Mesendoderm (in vitro differentiated cells): Measurements from ENCODE around the gene NME9.

Experiments used
- DNase-seq: peaks from one replicate; pipeline ENCODE4 v3.0.0; 2013
- H2AK5ac ChIP-seq: 2 replicates; pipeline ENCODE4 v1.6.1; 2013; ENCODE audit warnings: low read length, inconsistent platforms
- H2BK120ac ChIP-seq: 2 replicates; pipeline ENCODE4 v1.6.1; 2013; ENCODE audit warnings: low read depth, mild to moderate bottlenecking, low read length, moderate library complexity, mixed read lengths
- H2BK15ac ChIP-seq: replicated peaks from 2 replicates; pipeline ENCODE4 v1.6.1; 2013; ENCODE audit warnings: low read depth, mild to moderate bottlenecking, moderate library complexity
- H2BK5ac ChIP-seq: 2 replicates; pipeline ENCODE4 v1.6.1; 2013; ENCODE audit warnings: low read length, inconsistent platforms
- H3K18ac ChIP-seq: 2 replicates; pipeline ENCODE4 v1.6.1; 2013; ENCODE audit warnings: mild to moderate bottlenecking, low read length, mixed read lengths
- H3K23ac ChIP-seq: one replicate; pipeline ENCODE4 v1.6.1; 2013; ENCODE audit warnings: low read length
- H3K27ac ChIP-seq: 2 replicates; pipeline ENCODE4 v1.5.1; 2013; ENCODE audit warnings: low read depth, mild to moderate bottlenecking, inconsistent platforms, low read length, moderate library complexity
- H3K27me3 ChIP-seq: 2 replicates; pipeline ENCODE4 v1.6.1; 2013; ENCODE audit warnings: low read length, control low read depth, mild to moderate bottlenecking, inconsistent platforms; ENCODE audit not compliant: insufficient read depth, poor library complexity
- H3K36me3 ChIP-seq: 2 replicates; pipeline ENCODE4 v1.6.1; 2013; ENCODE audit warnings: low read length, inconsistent platforms; ENCODE audit not compliant: control insufficient read depth, insufficient read depth
- H3K4ac ChIP-seq: one replicate; pipeline ENCODE4 v1.6.1; 2013; ENCODE audit warnings: low read depth, mild to moderate bottlenecking, low read length, moderate library complexity
- H3K4me1 ChIP-seq: 2 replicates; pipeline ENCODE4 v1.6.1; 2013; ENCODE audit warnings: low read depth, low read length, inconsistent platforms; ENCODE audit not compliant: control insufficient read depth
- H3K4me2 ChIP-seq: 2 replicates; pipeline ENCODE4 v1.6.1; 2013; ENCODE audit warnings: low read length
- H3K4me3 ChIP-seq: 2 replicates; pipeline ENCODE4 v1.5.1; 2013; ENCODE audit warnings: mild to moderate bottlenecking, low read length
- H3K56ac ChIP-seq: one replicate; pipeline ENCODE4 v1.6.1; 2013; ENCODE audit warnings: low read length
- H3K79me1 ChIP-seq: 2 replicates; pipeline ENCODE4 v1.6.1; 2013; ENCODE audit warnings: low read length, inconsistent platforms
- H3K79me2 ChIP-seq: 2 replicates; pipeline ENCODE4 v1.6.1; 2013; ENCODE audit warnings: mild to moderate bottlenecking, low read length; ENCODE audit not compliant: control insufficient read depth, insufficient read depth
- H3K9ac ChIP-seq: 2 replicates; pipeline ENCODE4 v1.6.1; 2013; ENCODE audit warnings: low read length, inconsistent platforms
- H4K5ac ChIP-seq: one replicate; pipeline ENCODE4 v1.6.1; 2013; ENCODE audit warnings: low read length
- H4K8ac ChIP-seq: one replicate; pipeline ENCODE4 v1.6.1; 2013; ENCODE audit warnings: low read depth, mild to moderate bottlenecking, control low read depth, low read length, moderate library complexity
- WGBS: extraction: QIAGEN DNeasy Blood & Tissue Kit; methylation state at CpG from one replicate; pipeline ENCODE4 v1.1.7; 2013; ENCODE audit warnings: low lambda C conversion rate, missing lambda C conversion rate; ENCODE audit not compliant: insufficient coverage; ENCODE audit errors: extremely low coverage; 5-methylcytosine and 5-hydroxymethylcytosine counted together

Gene NME9

GRCh38 chr3:138366006-138366759, 36.5 kb upstream of the NME9 start:
- Histone ChIP-seq H4K5ac (no peak overlapping the region), H2BK15ac (no peak overlapping the region), H3K9ac (no peak overlapping the region), H2AK5ac (no peak overlapping the region), H3K56ac (no peak overlapping the region), H3K27me3 (no peaks in the 10 kb centered on the region), H3K4me3 (no peak overlapping the region), H3K4me1 (no peaks in the 10 kb centered on the region), H3K23ac (no peak overlapping the region), H3K36me3 (no peaks in the 10 kb centered on the region), H3K4me2 (no peak overlapping the region), H3K79me2 (no peaks in the 10 kb centered on the region), H2BK5ac (no peak overlapping the region), H3K4ac (no peak overlapping the region), H3K79me1 (no peaks in the 10 kb centered on the region), H4K8ac (no peak overlapping the region), H3K18ac (no peak overlapping the region), H3K27ac (no peak overlapping the region), H2BK120ac (no peak overlapping the region)
- DNase-seq = no peak
- WGBS = no CpG with 5 or more reads among the region's 8 CpGs

DNA sequence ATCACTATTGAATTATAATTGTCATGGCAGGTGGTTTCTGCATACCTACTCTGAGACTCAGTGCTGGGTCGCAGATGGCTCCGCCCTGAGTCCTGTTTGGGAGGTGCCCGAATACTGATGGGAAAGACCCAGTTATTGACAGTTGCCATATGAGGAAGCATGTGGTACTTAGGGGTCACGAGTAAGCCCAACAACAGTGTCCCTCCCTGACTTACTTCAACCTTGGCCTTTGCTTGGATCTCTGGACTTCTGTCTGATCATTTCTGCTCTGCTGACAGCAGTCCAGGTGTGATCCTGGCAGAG, 35.6 kb upstream of the NME9 start:
- no peak for DNase-seq
- no peak overlapping the region for H3K4me3 ChIP-seq
- H3K27me3 ChIP-seq = no peaks in the 10 kb centered on the region
- H2BK15ac ChIP-seq = no peak overlapping the region
- no peaks in the 10 kb centered on the region for H3K79me2 ChIP-seq
- no peak overlapping the region for H4K8ac ChIP-seq
- no peak overlapping the region for H3K56ac ChIP-seq
- H3K4ac ChIP-seq = no peak overlapping the region
- no peak overlapping the region for H3K23ac ChIP-seq
- H3K9ac ChIP-seq = no peak overlapping the region
- H3K18ac ChIP-seq = no peak overlapping the region
- no CpG with 5 or more reads among the region's 4 CpGs for WGBS
- H3K4me2 ChIP-seq = no peak overlapping the region
- no peak overlapping the region for H2BK120ac ChIP-seq
- no peak overlapping the region for H3K27ac ChIP-seq
- H3K79me1 ChIP-seq = no peaks in the 10 kb centered on the region
- no peak overlapping the region for H2BK5ac ChIP-seq
- H3K36me3 ChIP-seq = no peaks in the 10 kb centered on the region
- H2AK5ac ChIP-seq = no peak overlapping the region
- H3K4me1 ChIP-seq = no peaks in the 10 kb centered on the region
- no peak overlapping the region for H4K5ac ChIP-seq

GRCh38 chr3:138364356-138365252, 35.0 kb upstream of the NME9 start:
- Histone ChIP-seq H3K56ac (no peak overlapping the region), H3K23ac (no peak overlapping the region), H2BK15ac (no peak overlapping the region), H3K18ac (no peak overlapping the region), H2BK5ac (no peak overlapping the region), H3K4me1 (no peaks in the 10 kb centered on the region), H2BK120ac (no peak overlapping the region), H3K36me3 (no peaks in the 10 kb centered on the region), H4K5ac (no peak overlapping the region), H3K79me1 (no peaks in the 10 kb centered on the region), H3K27ac (no peak overlapping the region), H3K9ac (no peak overlapping the region), H3K4ac (no peak overlapping the region), H4K8ac (no peak overlapping the region), H3K4me2 (no peak overlapping the region), H3K4me3 (no peak overlapping the region), H3K79me2 (no peaks in the 10 kb centered on the region), H3K27me3 (no peaks in the 10 kb centered on the region), H2AK5ac (no peak overlapping the region)
- no CpG with 5 or more reads among the region's 6 CpGs for WGBS
- DNase-seq = no peak

DNA sequence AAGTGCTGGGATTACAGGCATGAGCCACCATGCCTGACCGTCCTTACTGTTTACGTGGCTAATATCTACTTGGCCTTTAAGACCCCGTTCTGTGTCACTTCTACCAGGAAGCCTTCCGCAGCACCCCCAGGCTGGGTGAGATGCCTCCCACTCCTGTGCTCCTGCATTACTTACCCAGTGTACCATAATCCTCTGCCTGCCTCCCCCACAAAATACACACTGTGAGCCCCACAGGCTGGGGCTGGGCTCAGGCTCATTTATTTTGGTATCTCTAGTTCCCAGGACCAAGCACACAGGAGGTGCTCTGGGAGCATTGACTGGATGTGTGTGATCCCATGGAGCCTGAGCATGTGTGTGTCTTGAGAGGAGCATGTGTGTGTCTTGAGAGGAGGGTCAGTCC, 33.7 kb upstream of the NME9 start:
- no peak overlapping the region for H3K4me2 ChIP-seq
- H3K4ac ChIP-seq = no peak overlapping the region
- H4K5ac ChIP-seq = no peak overlapping the region
- H3K36me3 ChIP-seq = no peaks in the 10 kb centered on the region
- H3K4me3 ChIP-seq = no peak overlapping the region
- H3K9ac ChIP-seq = no peak overlapping the region
- no peak overlapping the region for H2BK120ac ChIP-seq
- no peak overlapping the region for H3K27ac ChIP-seq
- no peaks in the 10 kb centered on the region for H3K27me3 ChIP-seq
- H3K18ac ChIP-seq = no peak overlapping the region
- H3K56ac ChIP-seq = no peak overlapping the region
- H2BK5ac ChIP-seq = no peak overlapping the region
- no peaks in the 10 kb centered on the region for H3K4me1 ChIP-seq
- H2BK15ac ChIP-seq = no peak overlapping the region
- DNase-seq = no peak
- no peaks in the 10 kb centered on the region for H3K79me1 ChIP-seq
- H2AK5ac ChIP-seq = no peak overlapping the region
- H3K23ac ChIP-seq = no peak overlapping the region
- no CpG with 5 or more reads among the region's 4 CpGs for WGBS
- H3K79me2 ChIP-seq = no peaks in the 10 kb centered on the region
- H4K8ac ChIP-seq = no peak overlapping the region

DNA sequence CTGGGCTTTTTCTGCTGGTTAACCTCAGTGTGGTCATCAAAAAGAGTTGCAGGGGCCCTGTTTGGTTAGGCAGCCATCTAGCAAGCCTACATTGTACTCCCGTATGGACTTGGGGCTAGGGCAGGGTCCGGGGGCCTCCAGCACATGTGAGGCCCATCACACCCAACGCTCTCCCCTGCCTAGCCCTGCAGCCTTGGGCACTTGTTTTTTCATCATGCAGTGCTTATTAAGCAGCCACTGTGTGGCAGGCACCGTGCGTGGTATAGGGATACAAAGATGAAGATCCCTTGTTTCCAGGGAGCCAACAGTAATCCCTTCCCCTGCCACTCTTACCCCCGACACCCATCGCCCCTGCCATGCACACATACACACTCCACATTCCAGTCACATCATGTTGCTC, 32.9 kb upstream of the NME9 start:
- Histone ChIP-seq H3K56ac (no peak overlapping the region), H3K9ac (no peak overlapping the region), H4K8ac (no peak overlapping the region), H3K4ac (no peak overlapping the region), H3K79me2 (no peaks in the 10 kb centered on the region), H2BK5ac (no peak overlapping the region), H2BK15ac (no peak overlapping the region), H2BK120ac (no peak overlapping the region), H3K4me3 (no peak overlapping the region), H3K23ac (no peak overlapping the region), H3K4me1 (no peaks in the 10 kb centered on the region), H3K36me3 (no peaks in the 10 kb centered on the region), H3K27ac (no peak overlapping the region), H2AK5ac (no peak overlapping the region), H3K4me2 (no peak overlapping the region), H4K5ac (no peak overlapping the region), H3K79me1 (no peaks in the 10 kb centered on the region), H3K18ac (no peak overlapping the region), H3K27me3 (no peaks in the 10 kb centered on the region)
- WGBS = no CpG with 5 or more reads among the region's 7 CpGs
- DNase-seq = no peak
